Esophagus muscularis mucosa (tissue), 4 donors: ENCODE results near the gene FAT2. TPM values are rescaled to one million over a fixed set of nuclear protein-coding genes. Genes with fewer than 3 reads are reported as not detected.

Experiments used
- DNase-seq: peaks from one replicate; pipeline ENCODE4 v3.0.0-alpha.2; 2017; ENCODE audit errors: extremely low spot score
- H3K27ac ChIP-seq, 4 donors: fragments of 200-600 bp; sonication (generic); replicated peaks in 1 of 4; 1 replicate in 3 of 4; 2 replicates in 1 of 4; pipeline ENCODE4 v1.5.1; 2016 to 2019; ENCODE audit warnings: mild to moderate bottlenecking in 1 of 4
- H3K27me3 ChIP-seq, 4 donors: fragments of 200-600 bp; sonication (generic); one replicate each; pipeline versions ENCODE4 v1.5.1 to v1.6.0; 2016 to 2019
- H3K36me3 ChIP-seq, 4 donors: fragments of 200-600 bp; sonication (generic); one replicate each; pipeline ENCODE4 v1.5.1; 2016 to 2019
- H3K4me1 ChIP-seq, 4 donors: fragments of 200-600 bp; sonication (generic); one replicate each; pipeline ENCODE4 v1.5.1; 2016 to 2019
- H3K4me3 ChIP-seq, 4 donors: fragments of 200-600 bp; sonication (generic); 1 replicate in 2 of 4; 2 replicates in 2 of 4; pipeline ENCODE4 v1.5.1; 2016 to 2019; ENCODE audit warnings: mild to moderate bottlenecking in 4 of 4, moderate library complexity in 1 of 4
- H3K9me3 ChIP-seq, 4 donors: fragments of 200-600 bp; sonication (generic); 1 replicate in 3 of 4; 2 replicates in 1 of 4; pipeline ENCODE4 v1.5.1; 2016 to 2019
- CTCF ChIP-seq, 3 experiments: fragments of 200-600 bp in 2 of 3; fragments of 450-650 bp in 1 of 3; sonication (generic) in 2 of 3; IDR thresholded peaks; one replicate each; pipeline ENCODE4 v1.5.1; 2017 to 2019; ENCODE audit warnings: antibody characterized with exemption in 3 of 3, mild to moderate bottlenecking in 2 of 3, moderate library complexity in 1 of 3
- EP300 ChIP-seq: sonication (generic); formaldehyde crosslinking; IDR thresholded peaks from one replicate; pipeline ENCODE4 v1.6.1; 2017; ENCODE audit warnings: antibody characterized with exemption
- POLR2A ChIP-seq: fragments of 450-650 bp; IDR thresholded peaks from one replicate; pipeline ENCODE4 v1.6.1; 2017; ENCODE audit warnings: antibody characterized with exemption, moderate library complexity, mild to moderate bottlenecking, low read depth
- POLR2AphosphoS5 ChIP-seq, 2 donors: sonication (generic); formaldehyde crosslinking; IDR thresholded peaks; one replicate each; pipeline ENCODE4 v1.6.1; 2017; ENCODE audit warnings: antibody characterized with exemption in 2 of 2
- WGBS: methylation state at CpG from one replicate; pipeline ENCODE4 v1.1.5; 2018; 5-methylcytosine and 5-hydroxymethylcytosine counted together
- intact Hi-C: fragments of 100-400 bp; cut with DNase I; formaldehyde crosslinking; loops from one replicate; pipeline ENCODE4 v1.15.1; 2023
- total RNA-seq, 4 donors: library from RNA; depleted of rRNA; stranded (reverse); fragments of >200 nt; gene quantifications; one replicate each; pipeline versions ENCODE4 v1.1.0 to v1.2.1, GENCODE V29; 2016

FAT2 gene
- total RNA-seq, 4 donors from 2014 or later, result not detected

- Histone ChIP-seq H3K4me3 (no peak overlapping the region), H3K9me3 (no peaks in the 10 kb centered on the region), H3K36me3 (no peaks in the 10 kb centered on the region), H3K27ac (no peak overlapping the region), H3K27me3 (no peaks in the 10 kb centered on the region), H3K4me1 (peaks cover 0 to 6% (median 2%) of the 10 kb centered on the region in 4 donors)
- intact Hi-C loops, result no loop called here
- 90% methylated on average over 1 of the region's 1 CpG for WGBS
- no peak for DNase-seq
- TF ChIP-seq POLR2A (no peak), POLR2AphosphoS5 (IDR thresholded peaks at IDR 0.05) (no peak), CTCF (IDR thresholded peaks at IDR 0.05) (no peak), EP300 (no peak)
Observed at GRCh38 chr5:151598549-151598948, 7.4 kb upstream of the FAT2 start.

- H3K9me3 ChIP-seq, result no peaks in the 10 kb centered on the region
- peaks cover 0 to 6% (median 2%) of the 10 kb centered on the region in 4 donors for H3K4me1 ChIP-seq
- no peak overlapping the region for H3K4me3 ChIP-seq
- no peak for DNase-seq
- H3K36me3 ChIP-seq, result no peaks in the 10 kb centered on the region
- H3K27ac ChIP-seq, result no peak overlapping the region
- no peaks in the 10 kb centered on the region for H3K27me3 ChIP-seq
- WGBS, result 65% methylated on average over 3 of the region's 3 CpGs
- intact Hi-C loops, result no loop called here
- TF ChIP-seq POLR2AphosphoS5 (IDR thresholded peaks at IDR 0.05), result no peak
- TF ChIP-seq EP300, result no peak
- TF ChIP-seq CTCF (IDR thresholded peaks at IDR 0.05), result no peak
- TF ChIP-seq POLR2A, result no peak
Observed at GRCh38 chr5:151597749-151598148, 6.6 kb upstream of the FAT2 start.

GRCh38 chr5:151596828-151597539 is 5.9 kb upstream of the FAT2 start:
- no peak for DNase-seq
- no peak for TF ChIP-seq POLR2A
- TF ChIP-seq EP300, result no peak
- TF ChIP-seq CTCF (IDR thresholded peaks at IDR 0.05), result no peak
- no peak for TF ChIP-seq POLR2AphosphoS5 (IDR thresholded peaks at IDR 0.05)
- Histone ChIP-seq H3K9me3 (no peaks in the 10 kb centered on the region), H3K36me3 (no peaks in the 10 kb centered on the region), H3K27me3 (no peaks in the 10 kb centered on the region), H3K4me3 (no peak overlapping the region), H3K27ac (no peak overlapping the region), H3K4me1 (peaks cover 0 to 6% (median 2%) of the 10 kb centered on the region in 4 donors)
- WGBS, result 50% methylated on average over 2 of the region's 2 CpGs
- intact Hi-C loops, result no loop called here

GRCh38 chr5:151595411-151595826 is 4.3 kb upstream of the FAT2 start:
- TF ChIP-seq POLR2A (no peak), EP300 (no peak), CTCF (IDR thresholded peaks at IDR 0.05) (no peak), POLR2AphosphoS5 (IDR thresholded peaks at IDR 0.05) (no peak)
- no peaks in the 10 kb centered on the region for H3K27me3 ChIP-seq
- peaks cover 0 to 6% (median 2%) of the 10 kb centered on the region in 4 donors for H3K4me1 ChIP-seq
- no peak overlapping the region for H3K27ac ChIP-seq
- intact Hi-C loops, result no loop called here
- H3K36me3 ChIP-seq, result no peaks in the 10 kb centered on the region
- WGBS, result 78% methylated on average over 3 of the region's 11 CpGs
- DNase-seq, result no peak
- H3K4me3 ChIP-seq, result no peak overlapping the region
- H3K9me3 ChIP-seq, result no peaks in the 10 kb centered on the region
